GM12891 (cell line): Measurements from ENCODE around the gene ZBTB16.

Source experiments
- DNase-seq: peaks from one replicate; pipeline ENCODE4 v3.0.0; 2011; ENCODE audit warnings: low spot score; ENCODE audit not compliant: insufficient read length
- FAIRE-seq: peaks from 2 replicates; lab custom pipeline; 2011; peaks lifted over from hg19 to GRCh38; lab: Jason Lieb, UNC
- PAX5 ChIP-seq: IDR thresholded peaks from 2 replicates; pipeline ENCODE4 v1.6.1; 2011; ENCODE audit warnings: low read length, moderate library complexity, mild to moderate bottlenecking; ENCODE audit not compliant: insufficient read depth, severe bottlenecking
- POLR2A ChIP-seq: IDR thresholded peaks from 2 replicates; pipeline ENCODE4 v1.6.1; 2011; ENCODE audit warnings: low read depth, low read length, control low read depth
- POLR2AphosphoS5 ChIP-seq: IDR thresholded peaks from 2 replicates; pipeline ENCODE4 v1.6.1; 2011; ENCODE audit warnings: low read depth, low read length, control low read depth
- POU2F2 ChIP-seq: IDR thresholded peaks from 2 replicates; pipeline ENCODE4 v1.6.1; 2011; ENCODE audit warnings: low read depth, mild to moderate bottlenecking, control low read depth, low read length, moderate library complexity
- SPI1 ChIP-seq: IDR thresholded peaks from 2 replicates; pipeline ENCODE4 v1.6.1; 2011; ENCODE audit warnings: low read depth, low read length, control low read depth
- TAF1 ChIP-seq: IDR thresholded peaks from 2 replicates; pipeline ENCODE4 v1.6.1; 2011; ENCODE audit warnings: low read depth, low read length, control low read depth

The ZBTB16 gene

GRCh38 chr11:114211444-114212121, 152.1 kb downstream of the ZBTB16 start:
- no peak for DNase-seq
- no peak for FAIRE-seq
- TF ChIP-seq SPI1 = no peak
- TF ChIP-seq POU2F2 = no peak
- no peak for TF ChIP-seq POLR2AphosphoS5
- TF ChIP-seq TAF1 = no peak
- TF ChIP-seq POLR2A = no peak
- TF ChIP-seq PAX5 = no peak

- no peak for TF ChIP-seq POLR2A
- TF ChIP-seq POU2F2 = no peak
- TF ChIP-seq POLR2AphosphoS5 = no peak
- no peak for TF ChIP-seq TAF1
- no peak for TF ChIP-seq SPI1
- TF ChIP-seq PAX5 = no peak
- FAIRE-seq (no peak), DNase-seq (no peak)
Observed at GRCh38 chr11:114213622-114214021, 154.1 kb downstream of the ZBTB16 start.

GRCh38 chr11:114215428-114215827, 155.9 kb downstream of the ZBTB16 start:
- DNase-seq (no peak), FAIRE-seq (no peak)
- TF ChIP-seq PAX5 (no peak), POLR2AphosphoS5 (no peak), POU2F2 (no peak), SPI1 (no peak), POLR2A (no peak), TAF1 (no peak)

- TF ChIP-seq TAF1 (no peak), POU2F2 (no peak), SPI1 (no peak), POLR2A (no peak), POLR2AphosphoS5 (no peak), PAX5 (no peak)
- DNase-seq = no peak
- no peak for FAIRE-seq
Observed at GRCh38 chr11:114215871-114216795, 156.6 kb downstream of the ZBTB16 start.

- no peak for FAIRE-seq
- DNase-seq = no peak
- TF ChIP-seq SPI1 (no peak), POLR2A (no peak), TAF1 (no peak), POU2F2 (no peak), PAX5 (no peak), POLR2AphosphoS5 (no peak)
Observed at GRCh38 chr11:114216796-114217180, 157.3 kb downstream of the ZBTB16 start.

- TF ChIP-seq POLR2AphosphoS5 (no peak), POU2F2 (no peak), TAF1 (no peak), SPI1 (no peak), PAX5 (no peak), POLR2A (no peak)
- no peak for FAIRE-seq
- DNase-seq = no peak
Observed at GRCh38 chr11:114218508-114218907, 159.0 kb downstream of the ZBTB16 start.

- TF ChIP-seq POLR2A (no peak), PAX5 (no peak), POLR2AphosphoS5 (no peak), TAF1 (no peak), SPI1 (no peak), POU2F2 (no peak)
- no peak for FAIRE-seq
- DNase-seq = no peak
Observed at GRCh38 chr11:114219559-114220349, 160.2 kb downstream of the ZBTB16 start.

GRCh38 chr11:114221037-114221436, 161.5 kb downstream of the ZBTB16 start:
- no peak for DNase-seq
- no peak for FAIRE-seq
- TF ChIP-seq PAX5 (no peak), TAF1 (no peak), POU2F2 (no peak), POLR2AphosphoS5 (no peak), SPI1 (no peak), POLR2A (no peak)

- TF ChIP-seq PAX5 = no peak
- TF ChIP-seq POLR2AphosphoS5 = no peak
- no peak for TF ChIP-seq TAF1
- no peak for TF ChIP-seq POLR2A
- FAIRE-seq (no peak), DNase-seq (no peak)
Observed at GRCh38 chr11:114225661-114226060, 166.2 kb downstream of the ZBTB16 start.
